ENCODE data around the gene BRWD1. TPM values are rescaled to one million over a fixed set of nuclear protein-coding genes. Genes with fewer than 3 reads are reported as not detected.
"Not testable (repeated sequence)": the region's sequence is repeated elsewhere in the genome, so short reads cannot be mapped to it uniquely, and the experiment has no call there.

The BRWD1 gene
- total RNA-seq, 4 donors from 2014 or later = 41.7 to 69.0 (median 47.1) TPM

- DNase-seq (ENCODE audit: low spot score) = no peak
- no peak for TF ChIP-seq CTCF (IDR thresholded peaks at IDR 0.05)
- no peak for ATAC-seq (ENCODE audit: low FRiP score)
Measured at GRCh38 chr21:39161064-39161463, 152.4 kb downstream of the BRWD1 start.

GRCh38 chr21:39159342-39160063, 153.9 kb downstream of the BRWD1 start:
- TF ChIP-seq CTCF (IDR thresholded peaks at IDR 0.05) = no peak
- DNase-seq (ENCODE audit: low spot score) = no peak
- no peak for ATAC-seq (ENCODE audit: low FRiP score)

- DNase-seq (ENCODE audit: low spot score); ATAC-seq (ENCODE audit: low FRiP score): not testable (repeated sequence)
Measured at GRCh38 chr21:39157241-39157640, 156.2 kb downstream of the BRWD1 start.

GRCh38 chr21:39156024-39156423, 157.4 kb downstream of the BRWD1 start:
- no peak for TF ChIP-seq CTCF (IDR thresholded peaks at IDR 0.05)
- DNase-seq (ENCODE audit: low spot score) (no peak), ATAC-seq (ENCODE audit: low FRiP score) (no peak)

- TF ChIP-seq CTCF (IDR thresholded peaks at IDR 0.05) = no peak
- ATAC-seq (ENCODE audit: low FRiP score) (no peak), DNase-seq (ENCODE audit: low spot score) (no peak)
Measured at GRCh38 chr21:39155578-39155977, 157.9 kb downstream of the BRWD1 start.

- no peak for DNase-seq (ENCODE audit: low spot score)
- no peak for TF ChIP-seq CTCF (IDR thresholded peaks at IDR 0.05)
- ATAC-seq (ENCODE audit: low FRiP score) = no peak
Measured at GRCh38 chr21:39153842-39154241, 159.6 kb downstream of the BRWD1 start.

- TF ChIP-seq CTCF (IDR thresholded peaks at IDR 0.05) = no peak
- DNase-seq (ENCODE audit: low spot score) (no peak), ATAC-seq (ENCODE audit: low FRiP score) (no peak)
Measured at GRCh38 chr21:39153373-39153772, 160.1 kb downstream of the BRWD1 start.

Data from omental fat pad (tissue), 4 donors.